Endodermal cell (in vitro differentiated cells): ENCODE measurements around the gene CGA. TPM values are rescaled to one million over a fixed set of nuclear protein-coding genes. Genes with fewer than 3 reads are reported as not detected.

Experiments used
- DNase-seq: peaks from one replicate; pipeline ENCODE4 v3.0.0-alpha.2; 2017
- H3K27ac ChIP-seq: 2 replicates; pipeline ENCODE4 v1.5.1; 2013; ENCODE audit warnings: mild to moderate bottlenecking, low read depth, low read length, moderate library complexity
- H3K27me3 ChIP-seq: 2 replicates; pipeline ENCODE4 v1.6.1; 2013; ENCODE audit warnings: mild to moderate bottlenecking, low read length, moderate library complexity; ENCODE audit not compliant: insufficient read depth, control insufficient read depth, poor library complexity, severe bottlenecking
- H3K36me3 ChIP-seq: 2 replicates; pipeline ENCODE4 v1.7.0; 2013; ENCODE audit warnings: mild to moderate bottlenecking, low read length, moderate library complexity; ENCODE audit not compliant: control insufficient read depth, insufficient read depth
- H3K4me1 ChIP-seq: one replicate; pipeline ENCODE4 v1.7.0; 2013; ENCODE audit warnings: low read length; ENCODE audit not compliant: control insufficient read depth, insufficient read depth
- H3K4me3 ChIP-seq: 2 replicates; pipeline ENCODE4 v1.5.1; 2013; ENCODE audit warnings: mild to moderate bottlenecking, low read length, moderate library complexity
- H3K9ac ChIP-seq: 2 replicates; pipeline ENCODE4 v1.6.1; 2013; ENCODE audit warnings: mild to moderate bottlenecking, low read length, moderate library complexity; ENCODE audit not compliant: poor library complexity, severe bottlenecking; ENCODE audit errors: extremely low read depth
- H3K9me3 ChIP-seq: 2 replicates; pipeline ENCODE4 v1.6.1; 2013; ENCODE audit warnings: mild to moderate bottlenecking, low read length, moderate library complexity; ENCODE audit not compliant: control insufficient read depth
- H3K27ac Mint-ChIP-seq: 2 replicates; pipeline ENCODE4 v1.8.0; 2020; ENCODE audit warnings: mixed read lengths
- H3K27me3 Mint-ChIP-seq: 2 replicates; pipeline ENCODE4 v1.8.0; 2021; ENCODE audit warnings: mild to moderate bottlenecking, mixed read lengths; ENCODE audit not compliant: insufficient read depth
- H3K36me3 Mint-ChIP-seq: 2 replicates; pipeline ENCODE4 v1.8.0; 2020; ENCODE audit warnings: low read depth, mixed read lengths
- H3K4me1 Mint-ChIP-seq: 2 replicates; pipeline ENCODE4 v1.8.0; 2020; ENCODE audit warnings: mixed read lengths
- H3K4me3 Mint-ChIP-seq: 2 replicates; pipeline ENCODE4 v1.8.0; 2020; ENCODE audit warnings: mild to moderate bottlenecking, moderate library complexity, mixed read lengths
- H3K9me3 Mint-ChIP-seq: 2 replicates; pipeline ENCODE4 v1.8.0; 2020; ENCODE audit warnings: mild to moderate bottlenecking, mixed read lengths
- CTCF ChIP-seq: fragments of 200-600 bp; sonication (generic); conservative IDR thresholded peaks from 2 replicates; pipeline ENCODE4 v1.5.0; 2021; ENCODE audit warnings: antibody characterized with exemption, mild to moderate bottlenecking
- WGBS, 2 experiments: methylation state at CpG; one replicate each; pipeline versions ENCODE4 v1.1.5 to v1.1.7; 2013; ENCODE audit warnings: missing lambda C conversion rate in 2 of 2, mixed read lengths in 1 of 2; ENCODE audit not compliant: insufficient coverage in 1 of 2, insufficient read length in 1 of 2; 5-methylcytosine and 5-hydroxymethylcytosine counted together
- total RNA-seq, 2 donors: library from RNA; stranded (reverse); fragmentation: NEBNext Ultra II Directional in 1 of 2; extraction: Animal tissue kit (Norgen Biotek cat#: 25700) in 1 of 2; gene quantifications; 2 replicates in 1 of 2; 3 replicates in 1 of 2; pipeline ENCODE4 v1.2.1, GENCODE V29; 2021

The CGA gene
- total RNA-seq, 2 donors from 2014 or later, result not detected

DNA sequence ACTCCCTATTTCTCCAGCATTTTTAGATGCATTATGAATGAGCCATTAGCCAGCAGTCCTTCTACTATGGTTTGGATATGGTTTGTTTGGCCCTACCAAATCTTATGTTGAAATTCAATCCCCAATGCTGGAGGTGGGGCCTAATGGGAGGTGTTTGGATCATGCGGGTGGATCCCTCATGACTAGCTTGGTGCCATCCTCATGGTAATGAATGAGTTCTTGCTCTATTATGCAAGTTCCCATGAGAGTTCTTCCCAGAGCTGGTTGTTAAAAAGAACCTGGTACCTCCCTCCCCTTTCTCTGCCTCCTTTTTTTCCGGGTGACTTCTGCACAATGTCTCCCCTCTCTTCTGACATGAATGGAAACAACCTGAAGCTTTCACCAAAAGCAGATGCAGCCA lies 6.2 kb upstream of the CGA start:
- TF ChIP-seq CTCF, result no peak
- peaks cover 11% of the 10 kb centered on the region for H3K4me1 ChIP-seq
- H3K9ac ChIP-seq, result no peak overlapping the region
- Mint-ChIP-seq H3K4me1 (peaks cover 16% of the 10 kb centered on the region), H3K27me3 (no peaks in the 10 kb centered on the region), H3K27ac (no peak overlapping the region), H3K9me3 (no peaks in the 10 kb centered on the region), H3K4me3 (no peak overlapping the region), H3K36me3 (no peaks in the 10 kb centered on the region)
- peaks cover 8% of the 10 kb centered on the region for H3K27me3 ChIP-seq
- H3K9me3 ChIP-seq, result no peaks in the 10 kb centered on the region
- DNase-seq, result no peak
- 93 to 100% methylated on average over 2 of the region's 2 CpGs for WGBS, 2 experiments
- H3K27ac ChIP-seq, result no peak overlapping the region
- no peaks in the 10 kb centered on the region for H3K36me3 ChIP-seq
- H3K4me3 ChIP-seq, result no peak overlapping the region

GRCh38 chr6:87100216-87100615 lies 5.3 kb upstream of the CGA start:
- H3K27ac Mint-ChIP-seq, result no peak overlapping the region
- no peak for DNase-seq

DNA sequence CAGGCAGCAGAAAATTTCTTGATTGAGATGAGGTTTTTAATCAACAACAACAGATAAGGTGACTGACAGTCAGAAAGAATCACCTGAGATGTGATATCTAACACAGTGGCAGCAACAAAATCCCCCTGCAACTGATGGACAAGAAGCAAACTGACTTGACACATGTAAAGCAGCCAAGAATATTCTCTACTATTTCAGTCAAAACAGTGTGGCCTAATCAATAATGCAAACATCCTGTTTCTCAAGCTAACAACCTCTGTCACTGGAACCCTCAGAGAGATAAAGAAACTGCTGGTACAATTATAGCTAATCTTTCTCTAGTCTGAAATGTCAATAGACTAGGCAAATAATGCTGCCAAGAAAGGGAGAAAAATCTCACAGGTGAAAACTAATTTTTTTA lies 4.6 kb upstream of the CGA start:
- no peak for TF ChIP-seq CTCF
- H3K4me1 Mint-ChIP-seq, result peaks cover 16% of the 10 kb centered on the region
- no peak for DNase-seq
- H3K36me3 ChIP-seq, result no peaks in the 10 kb centered on the region
- no peak overlapping the region for H3K27ac ChIP-seq
- no peaks in the 10 kb centered on the region for H3K9me3 ChIP-seq
- no peak overlapping the region for H3K9ac ChIP-seq
- no peak overlapping the region for H3K27ac Mint-ChIP-seq
- H3K9me3 Mint-ChIP-seq, result no peaks in the 10 kb centered on the region
- peak overlapping the region; percentile 4 for H3K4me3 Mint-ChIP-seq
- peaks cover 11% of the 10 kb centered on the region for H3K4me1 ChIP-seq
- peak overlapping the region; percentile 24 for H3K4me3 ChIP-seq
- no peaks in the 10 kb centered on the region for H3K36me3 Mint-ChIP-seq
- H3K27me3 Mint-ChIP-seq, result no peaks in the 10 kb centered on the region
- peaks cover 8% of the 10 kb centered on the region for H3K27me3 ChIP-seq

More at GRCh38 chr6:87100216-87100615, 5.3 kb upstream of the CGA start:
- Histone ChIP-seq H3K9me3 (no peaks in the 10 kb centered on the region), H3K4me3 (no peak overlapping the region), H3K27me3 (peaks cover 8% of the 10 kb centered on the region), H3K36me3 (no peaks in the 10 kb centered on the region), H3K9ac (no peak overlapping the region), H3K27ac (no peak overlapping the region), H3K4me1 (peaks cover 11% of the 10 kb centered on the region)
- Mint-ChIP-seq H3K36me3 (no peaks in the 10 kb centered on the region), H3K4me3 (no peak overlapping the region), H3K4me1 (peaks cover 16% of the 10 kb centered on the region), H3K27me3 (no peaks in the 10 kb centered on the region), H3K9me3 (no peaks in the 10 kb centered on the region)
- WGBS, 2 experiments, result 87 to 92% methylated on average over 3 of the region's 3 CpGs
- no peak for TF ChIP-seq CTCF
